Activated CD4-positive, alpha-beta T cell treated with anti-CD3 and anti-CD28 coated beads for 1 hour (primary cell): ENCODE measurements around the gene KRT15.
"Not testable (repeated sequence)": the region's sequence is repeated elsewhere in the genome, so short reads cannot be mapped to it uniquely, and the experiment has no call there.

Source experiments
- DNase-seq: peaks from one replicate; pipeline ENCODE4 v3.0.0-alpha.2; 2020

The KRT15 gene

DNA sequence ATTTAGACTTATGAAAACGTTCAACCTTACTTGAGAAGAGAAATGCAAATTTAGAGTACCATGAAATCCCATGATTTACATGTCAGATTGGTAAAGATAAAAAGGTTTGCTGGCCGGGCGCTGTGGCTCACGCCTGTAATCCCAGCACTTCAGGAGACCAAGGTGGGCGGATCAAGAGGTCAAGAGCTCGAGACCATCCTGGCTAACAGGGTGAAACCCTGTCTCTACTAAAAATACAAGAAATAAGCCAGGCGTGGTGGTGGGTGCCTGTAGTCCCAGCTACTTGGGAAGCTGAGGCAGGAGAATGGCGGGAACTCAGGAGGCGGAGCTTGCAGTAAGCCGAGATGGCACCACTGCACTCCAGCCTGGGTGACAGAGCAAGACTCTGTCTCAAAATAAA, 24.1 kb upstream of the KRT15 start:
- DNase-seq: not testable (repeated sequence)

- DNase-seq: no peak
These were observed 23.7 kb upstream of the KRT15 start for GRCh38 chr17:41542357-41542756.

DNA sequence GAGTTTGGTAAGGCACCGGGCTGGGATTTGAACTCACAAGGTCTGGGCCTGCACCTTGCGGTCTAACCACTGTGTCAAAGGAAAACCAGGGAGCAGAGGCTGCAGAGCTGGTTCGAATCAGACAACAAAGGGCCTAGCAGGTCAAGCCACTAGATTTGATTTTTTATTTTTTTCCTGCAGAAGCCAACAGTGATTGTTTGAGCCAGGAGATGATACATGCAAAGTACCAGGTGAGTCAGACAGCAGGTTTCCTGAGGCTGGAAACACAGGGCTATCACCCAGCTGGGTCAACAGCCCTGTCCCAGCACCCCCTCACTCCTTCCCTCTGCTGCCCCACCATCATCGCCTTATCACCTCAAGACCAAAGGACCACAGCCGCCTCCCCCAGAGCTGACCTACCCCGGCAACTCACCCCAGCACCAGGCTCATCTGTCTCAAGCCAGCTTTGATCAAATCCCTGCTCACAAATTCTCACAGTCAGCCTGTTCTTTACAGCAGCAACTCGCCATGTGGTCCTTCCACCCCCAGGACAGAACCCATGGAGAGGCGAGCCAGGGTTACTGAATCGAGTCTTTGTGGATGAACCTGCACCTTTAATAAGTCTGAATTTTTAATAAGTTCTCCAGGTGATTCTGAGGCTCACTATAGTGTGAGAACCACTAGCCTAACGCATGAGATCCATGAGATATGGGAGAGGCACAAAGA, 22.4 kb upstream of the KRT15 start:
- no peak for DNase-seq

DNA sequence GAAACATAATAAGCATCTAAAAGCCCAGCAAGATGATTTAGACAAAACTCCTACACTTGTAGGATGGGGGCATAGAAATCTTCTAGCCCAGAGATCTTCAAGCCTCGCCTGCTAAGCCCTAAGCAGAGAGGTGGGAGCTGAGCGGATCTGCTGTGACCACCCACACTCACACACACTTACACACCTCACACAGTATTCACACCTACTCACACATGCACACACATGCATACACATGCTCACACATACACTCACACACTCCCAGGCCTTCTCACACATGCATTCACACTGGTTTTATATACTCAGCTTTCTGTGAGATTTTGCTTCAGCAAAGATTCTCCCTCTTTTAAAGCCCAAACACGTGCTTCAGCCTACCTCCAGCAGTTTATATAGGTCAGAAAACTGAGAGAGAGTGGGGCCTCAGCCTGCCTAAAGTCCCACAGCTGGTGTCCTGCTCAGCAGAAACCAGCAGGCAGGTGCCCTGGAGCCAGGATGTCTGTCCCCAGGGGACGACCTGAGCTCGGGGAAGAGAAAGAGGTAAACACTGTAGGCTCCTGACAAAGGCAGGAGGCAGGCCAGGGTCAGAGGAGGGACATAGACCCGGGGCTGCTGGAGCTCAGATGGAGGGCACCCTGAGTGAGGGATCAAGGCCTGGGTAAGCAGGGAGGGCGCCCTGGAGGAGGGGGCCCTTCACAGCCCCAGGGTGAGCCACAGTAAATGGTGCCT, 21.4 kb upstream of the KRT15 start:
- DNase-seq: no peak

GRCh38 chr17:41539071-41539492, 20.4 kb upstream of the KRT15 start:
- no peak for DNase-seq

GRCh38 chr17:41538565-41538991, 19.9 kb upstream of the KRT15 start:
- no peak for DNase-seq

DNA sequence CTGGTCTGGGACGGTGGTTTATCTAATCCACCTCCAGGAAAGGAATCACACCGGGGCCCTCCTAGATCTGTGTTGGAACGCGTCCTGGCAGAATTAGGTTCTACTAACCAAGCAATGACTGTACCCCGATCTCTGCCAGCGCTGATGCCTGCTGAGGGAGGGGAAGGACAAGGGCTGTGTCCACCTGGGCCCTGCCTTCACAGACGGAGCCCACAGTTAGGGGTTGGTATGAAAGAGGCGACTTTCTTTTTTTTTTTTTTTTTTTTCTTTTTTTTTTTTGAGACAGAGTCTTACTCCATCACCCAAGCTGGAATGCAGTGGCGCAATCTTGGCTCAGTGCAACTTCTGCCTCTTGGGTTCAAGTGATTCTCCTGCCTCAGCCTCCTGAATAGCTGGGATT, 19.3 kb upstream of the KRT15 start:
- no peak for DNase-seq

GRCh38 chr17:41537614-41537954, 18.9 kb upstream of the KRT15 start:
- no peak for DNase-seq

GRCh38 chr17:41536741-41537613, 18.3 kb upstream of the KRT15 start:
- no peak for DNase-seq

- DNase-seq: no peak
These were observed 17.2 kb upstream of the KRT15 start for GRCh38 chr17:41535764-41536481.

GRCh38 chr17:41534899-41535546, 16.3 kb upstream of the KRT15 start:
- DNase-seq: no peak

- no peak for DNase-seq
These were observed 14.9 kb upstream of the KRT15 start for GRCh38 chr17:41533613-41534012.

DNA sequence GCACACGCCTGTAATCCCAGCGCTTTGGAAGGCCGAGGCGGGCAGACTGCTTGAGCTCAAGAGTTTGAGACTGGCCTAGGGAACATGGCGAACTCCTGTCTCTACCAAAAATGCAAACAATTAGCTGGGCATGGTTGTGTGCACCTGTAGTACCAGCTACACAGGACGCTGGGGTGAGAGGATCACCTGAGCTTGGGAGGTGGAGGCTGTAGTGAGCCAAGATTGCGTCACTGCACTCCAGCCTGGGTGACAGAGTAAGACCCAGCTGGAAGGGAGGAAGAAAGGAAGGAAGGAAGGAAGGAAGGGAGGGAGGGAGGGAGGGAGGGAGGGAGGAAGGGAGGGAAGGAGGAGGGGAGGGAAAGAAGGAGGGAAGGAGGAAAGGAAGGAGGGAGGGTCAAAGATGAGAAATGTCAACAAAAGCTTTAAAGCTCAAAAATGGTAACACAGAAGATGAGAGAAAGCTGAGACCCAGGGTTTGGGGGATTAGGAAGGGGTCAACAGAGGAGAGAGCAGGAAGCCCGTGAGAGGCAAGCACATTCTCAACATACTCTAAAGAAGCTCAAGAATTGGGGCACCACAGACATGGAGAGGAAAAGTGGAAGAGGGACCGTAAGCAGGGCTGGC, 14.4 kb upstream of the KRT15 start:
- no peak for DNase-seq

DNA sequence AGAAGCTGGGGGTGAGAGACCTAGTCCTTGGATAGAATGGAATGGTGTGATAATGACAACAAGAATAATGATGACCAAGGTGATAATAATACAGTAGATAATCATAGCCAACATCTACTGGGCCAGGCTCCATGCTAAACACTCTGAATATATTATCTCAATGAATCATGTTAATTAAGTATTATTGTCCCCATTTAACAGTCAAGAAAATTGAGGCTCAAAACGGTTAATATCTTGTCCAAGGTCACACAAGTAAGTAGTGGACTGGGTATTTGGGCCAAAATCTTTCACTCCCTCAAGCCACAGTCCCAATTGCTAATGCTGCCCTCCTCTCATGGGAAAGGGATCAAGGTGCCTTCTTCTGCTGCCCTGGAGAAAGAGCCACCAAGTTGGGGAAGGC, 13.3 kb upstream of the KRT15 start:
- DNase-seq: no peak

DNA sequence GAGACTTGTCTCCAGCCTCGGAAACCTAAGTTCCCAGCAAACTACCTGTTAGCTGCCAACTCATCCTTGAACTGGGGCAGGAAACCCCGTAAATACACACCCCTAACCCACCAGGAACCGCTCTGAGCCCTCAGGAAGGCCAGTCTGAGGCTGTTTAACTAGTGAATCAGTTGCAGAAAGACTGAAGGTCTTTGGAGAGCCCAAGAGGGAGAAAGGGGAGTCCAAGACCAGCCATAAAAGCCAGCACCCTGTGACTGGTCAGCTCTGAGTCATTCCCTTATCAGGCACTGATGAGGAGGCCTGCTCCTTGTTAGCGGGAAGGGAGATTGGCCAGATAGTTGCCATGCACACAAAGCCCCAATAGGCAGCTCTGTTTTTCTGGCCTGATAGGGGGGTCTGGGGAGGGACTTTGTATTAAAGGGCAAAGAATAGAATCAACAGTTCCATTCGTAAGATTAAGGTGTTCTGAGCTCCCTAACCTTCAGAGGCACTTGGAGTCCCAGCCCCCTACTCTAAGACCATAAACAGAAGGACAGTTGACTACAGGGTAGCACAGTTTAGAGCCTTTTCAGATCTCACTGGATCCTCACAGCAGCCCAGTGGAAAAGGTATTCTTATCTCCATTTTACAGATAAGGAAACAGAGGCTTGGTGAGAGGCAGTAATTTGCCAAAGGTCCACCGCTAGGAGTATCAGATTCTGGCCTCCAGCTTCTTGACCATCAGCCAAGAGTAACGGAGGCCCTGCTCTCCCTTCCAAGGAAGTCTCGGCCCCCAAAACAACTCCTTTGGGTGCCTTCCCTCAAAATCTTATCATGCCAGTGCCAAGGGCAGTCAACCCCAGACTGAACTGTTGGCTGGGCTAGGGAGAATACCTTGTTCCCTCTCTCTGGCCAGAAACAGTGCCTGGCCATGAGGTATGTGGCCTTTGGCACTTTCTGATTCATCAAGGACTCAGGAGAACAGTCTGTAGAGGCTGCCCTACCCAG, 11.7 kb upstream of the KRT15 start:
- DNase-seq: no peak

GRCh38 chr17:41529491-41529915, 10.8 kb upstream of the KRT15 start:
- no peak for DNase-seq

GRCh38 chr17:41528959-41529353, 10.3 kb upstream of the KRT15 start:
- no peak for DNase-seq

GRCh38 chr17:41527063-41528023, 8.7 kb upstream of the KRT15 start:
- DNase-seq: no peak

DNA sequence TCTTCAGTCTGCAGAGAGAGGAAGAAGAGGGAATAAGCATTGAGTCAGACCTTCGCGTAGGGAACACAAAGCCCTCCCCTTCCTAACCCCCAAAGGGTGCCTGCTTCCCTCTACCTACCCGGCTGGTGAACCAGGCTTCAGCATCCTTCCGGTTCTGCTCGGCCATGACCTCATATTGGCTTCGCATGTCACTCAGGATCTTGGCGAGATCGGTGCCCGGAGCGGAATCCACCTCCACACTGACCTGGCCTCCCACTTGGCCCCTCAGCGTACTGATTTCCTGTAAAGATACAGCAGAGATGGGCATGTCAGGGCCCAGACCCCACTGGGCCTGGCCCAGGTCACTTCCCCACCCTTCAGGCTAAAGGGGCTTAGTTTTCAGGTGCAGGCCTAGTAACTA, 5.6 kb upstream of the KRT15 start:
- no peak for DNase-seq

GRCh38 chr17:41523787-41524186, 5.1 kb upstream of the KRT15 start:
- no peak for DNase-seq
